ENCODE results near the gene PAX5.

PAX5 gene

DNA sequence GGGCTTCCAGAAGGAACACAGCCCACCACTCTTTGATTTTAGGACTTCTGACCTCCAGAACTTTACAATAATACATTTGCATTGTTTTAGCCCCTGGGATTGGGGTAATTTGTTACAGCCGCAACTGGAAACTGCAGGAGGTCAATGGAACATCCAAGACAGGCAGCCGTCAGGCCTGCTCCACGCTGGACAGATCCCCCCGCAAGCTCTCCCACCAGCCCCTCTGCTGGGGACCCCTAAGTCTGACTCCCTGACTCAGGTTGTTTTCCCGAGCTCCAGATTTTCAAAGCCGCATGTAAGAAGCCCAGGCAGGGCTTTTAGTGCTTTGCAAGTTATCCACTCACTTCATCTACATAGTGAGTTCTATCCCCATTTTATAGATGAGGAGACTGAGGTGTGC lies 127.6 kb downstream of the PAX5 start:
- no peak for FAIRE-seq
- no peak for DNase-seq (ENCODE audit: insufficient read length, low spot score)

DNA sequence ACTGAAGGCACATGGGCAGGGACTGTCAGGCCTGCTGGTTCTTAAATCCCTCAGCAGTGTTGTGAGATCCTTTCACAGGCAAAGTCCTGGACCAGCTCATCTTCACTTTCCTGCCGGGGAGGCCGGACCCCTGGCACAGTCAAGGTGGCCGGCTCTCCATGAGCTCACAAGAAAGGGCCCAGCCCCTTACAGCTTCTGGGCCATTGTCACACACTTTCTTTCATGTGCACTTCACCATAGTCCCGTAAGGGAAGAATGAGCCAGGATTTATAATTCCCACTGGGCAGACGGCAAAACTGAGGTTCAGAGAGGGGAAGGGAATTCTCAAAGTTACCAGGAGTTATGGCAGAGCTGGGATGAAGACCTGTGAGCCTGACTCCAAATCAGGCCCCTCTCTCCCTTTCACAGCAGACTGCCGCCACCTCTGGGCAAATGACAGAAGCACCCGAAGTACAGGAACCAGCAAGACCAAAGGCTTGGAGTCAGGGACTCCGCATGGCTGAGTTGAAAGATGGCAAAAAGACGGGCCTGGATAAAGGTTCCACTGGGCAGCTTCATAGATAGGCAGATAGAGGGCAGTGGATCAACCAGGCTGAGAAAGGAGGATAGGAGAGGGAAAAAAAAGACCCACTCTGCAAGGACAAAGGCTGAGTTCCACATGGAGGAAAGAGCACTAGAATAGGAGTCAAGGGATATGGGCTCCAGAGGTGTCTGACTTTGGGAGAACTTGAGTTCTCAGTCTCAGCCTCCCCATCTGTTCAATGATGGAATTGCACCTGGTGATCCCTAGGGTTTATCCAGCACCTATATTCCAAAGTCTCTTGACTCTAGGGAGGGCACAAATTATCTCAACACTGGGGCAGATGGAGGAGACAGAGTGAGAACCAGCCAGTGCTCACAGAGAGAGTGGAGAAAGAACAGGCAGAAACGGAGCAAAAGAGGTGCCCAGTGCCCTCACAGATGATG lies 128.7 kb downstream of the PAX5 start:
- FAIRE-seq (no peak), DNase-seq (ENCODE audit: insufficient read length, low spot score) (no peak)

DNA sequence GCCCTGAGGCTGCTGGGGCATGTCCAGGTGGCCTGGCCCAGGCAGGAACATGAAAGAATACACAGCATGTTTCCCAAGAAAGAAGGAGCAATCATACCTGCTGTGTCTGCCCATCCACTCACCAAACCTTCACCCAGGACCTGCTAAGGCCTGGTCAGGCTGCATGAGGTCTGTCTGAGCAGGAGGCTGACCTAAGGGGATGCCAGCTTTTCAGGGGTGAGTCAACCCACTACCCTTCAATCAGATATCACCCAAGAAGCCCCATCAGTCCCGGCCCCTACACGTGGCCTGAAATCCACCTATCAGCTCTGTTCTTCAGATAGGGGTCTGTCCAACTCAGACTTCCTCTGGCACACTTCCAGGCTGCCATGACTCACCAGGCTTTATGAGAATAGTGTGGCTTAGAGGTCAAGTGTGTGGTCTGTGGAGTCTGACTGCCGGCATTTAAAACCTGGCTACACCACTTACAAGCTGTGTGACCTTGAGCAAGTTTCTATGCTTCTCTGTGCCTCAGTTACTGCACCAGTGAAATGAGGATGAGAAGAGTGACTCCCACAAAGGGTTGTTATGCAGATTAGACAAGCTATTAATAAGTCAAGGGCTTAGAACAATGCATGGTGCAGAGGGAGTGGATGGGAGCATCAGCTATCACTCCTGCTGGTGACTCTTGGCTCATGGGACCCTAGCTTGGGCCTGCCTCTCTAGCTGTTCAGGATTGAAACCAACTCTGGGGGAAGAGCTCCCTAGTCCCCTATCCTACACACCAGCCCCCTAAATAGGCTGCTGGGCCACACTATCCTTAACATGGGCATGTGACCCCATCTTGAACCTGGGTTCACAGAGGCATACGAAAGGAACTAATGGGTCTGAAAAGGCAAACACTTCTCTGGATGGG lies 130.3 kb downstream of the PAX5 start:
- peak; percentile 63 for FAIRE-seq
- no peak for DNase-seq (ENCODE audit: insufficient read length, low spot score)

DNA sequence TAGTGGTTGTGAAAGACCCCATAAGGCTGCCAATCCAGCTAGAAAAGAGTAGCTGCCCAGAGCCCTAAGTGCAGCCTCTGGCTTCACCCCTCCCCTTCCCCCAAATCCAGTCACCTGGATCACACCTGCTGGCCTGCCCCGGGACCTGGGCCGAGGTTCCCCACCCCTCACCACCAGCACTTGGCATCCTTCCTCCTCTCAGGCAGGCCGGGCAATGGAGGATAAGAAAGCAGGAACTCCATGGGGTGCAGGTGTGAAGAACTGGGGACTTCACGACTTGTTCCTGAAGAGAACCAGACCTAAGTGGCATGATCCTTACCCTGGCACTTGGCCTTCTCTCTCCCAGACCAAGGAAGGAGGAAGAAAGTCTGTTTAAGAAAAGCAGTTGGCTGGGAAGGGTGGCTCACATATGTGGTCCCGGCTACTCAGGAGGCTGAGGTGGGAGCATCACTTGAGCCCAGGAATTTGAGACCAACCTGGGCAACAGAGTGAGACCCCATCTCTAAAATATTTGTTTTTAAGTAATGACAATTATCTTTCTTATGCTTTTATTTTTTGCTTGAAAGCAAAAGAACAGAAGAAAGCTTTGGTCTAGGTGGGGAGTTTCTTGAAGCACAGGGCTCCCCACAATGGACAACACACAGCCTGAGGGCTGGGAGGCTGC lies 131.1 kb downstream of the PAX5 start:
- DNase-seq (ENCODE audit: insufficient read length, low spot score), result no peak
- FAIRE-seq, result no peak

DNA sequence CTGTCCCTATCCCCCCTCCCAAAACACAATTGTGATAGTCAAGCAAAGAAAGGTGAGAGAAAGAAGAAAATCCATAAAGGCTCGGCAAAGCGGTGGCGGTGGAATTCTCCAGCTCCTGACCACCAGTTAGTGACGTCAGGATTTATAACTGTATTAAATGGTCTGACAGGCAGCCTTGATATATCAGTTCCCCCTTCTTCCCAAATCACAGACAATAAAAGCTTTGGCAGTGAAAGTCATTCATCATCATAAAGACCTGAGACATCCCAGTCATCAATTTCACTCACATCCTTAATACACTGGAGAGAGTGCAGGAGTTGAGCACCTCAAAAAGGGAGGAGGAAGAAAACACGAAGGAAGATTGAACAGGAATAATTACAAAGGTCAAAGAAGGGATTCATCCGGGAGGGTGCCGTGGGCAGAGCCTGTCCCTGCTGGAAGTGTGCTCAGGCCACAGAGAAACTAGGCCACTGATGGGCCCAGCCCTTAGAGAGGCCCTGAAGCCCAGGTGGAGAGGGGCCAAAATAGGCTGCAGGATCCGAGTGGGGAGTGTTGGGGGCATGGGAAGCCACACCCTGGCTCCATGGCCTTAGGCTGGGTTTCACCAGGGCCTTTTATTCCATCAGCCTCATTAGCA lies 131.9 kb downstream of the PAX5 start:
- FAIRE-seq, result no peak

DNA sequence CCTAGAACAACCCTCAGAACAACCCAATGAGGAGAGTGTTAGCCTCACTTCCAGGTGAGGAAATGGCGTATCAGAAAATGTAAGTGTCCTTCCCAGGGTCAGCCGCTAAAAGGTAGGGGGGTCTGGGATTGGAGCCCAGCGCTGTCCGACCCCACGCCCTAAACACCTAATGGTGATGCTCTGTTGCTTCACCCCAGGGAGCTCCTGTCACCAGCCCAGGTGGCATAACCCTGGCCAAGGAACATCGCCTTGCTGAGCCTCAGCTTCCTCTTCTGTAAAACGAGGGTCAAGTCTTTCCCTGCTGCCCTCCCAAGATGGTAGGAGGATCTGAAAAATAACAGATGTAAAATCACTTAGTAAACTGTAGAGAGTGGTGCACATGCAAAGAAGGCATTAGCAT lies 132.5 kb downstream of the PAX5 start:
- DNase-seq (ENCODE audit: insufficient read length, low spot score) (no peak), FAIRE-seq (no peak)

More for the DNA sequence above, 131.9 kb downstream of the PAX5 start:
- no peak for DNase-seq (ENCODE audit: insufficient read length, low spot score)

DNA sequence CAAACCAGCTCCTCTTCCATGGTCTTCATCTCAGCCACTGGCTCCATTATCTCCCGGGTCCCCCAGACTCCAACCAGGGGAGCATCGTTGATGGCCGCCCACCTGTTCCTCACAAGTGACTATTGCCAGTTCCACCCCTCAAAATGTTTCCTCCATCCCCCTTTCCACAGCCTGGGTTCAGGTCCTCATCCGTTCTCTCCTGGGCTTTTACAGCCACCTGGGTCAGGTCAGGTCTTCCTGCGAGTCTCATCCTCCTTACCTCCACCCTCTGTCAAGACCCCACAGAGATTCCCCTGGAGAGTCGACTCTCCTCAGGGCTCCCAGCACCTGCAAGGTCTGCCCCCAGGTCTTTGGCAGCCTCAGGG lies 133.2 kb downstream of the PAX5 start:
- DNase-seq (ENCODE audit: insufficient read length, low spot score) (no peak), FAIRE-seq (no peak)

DNA sequence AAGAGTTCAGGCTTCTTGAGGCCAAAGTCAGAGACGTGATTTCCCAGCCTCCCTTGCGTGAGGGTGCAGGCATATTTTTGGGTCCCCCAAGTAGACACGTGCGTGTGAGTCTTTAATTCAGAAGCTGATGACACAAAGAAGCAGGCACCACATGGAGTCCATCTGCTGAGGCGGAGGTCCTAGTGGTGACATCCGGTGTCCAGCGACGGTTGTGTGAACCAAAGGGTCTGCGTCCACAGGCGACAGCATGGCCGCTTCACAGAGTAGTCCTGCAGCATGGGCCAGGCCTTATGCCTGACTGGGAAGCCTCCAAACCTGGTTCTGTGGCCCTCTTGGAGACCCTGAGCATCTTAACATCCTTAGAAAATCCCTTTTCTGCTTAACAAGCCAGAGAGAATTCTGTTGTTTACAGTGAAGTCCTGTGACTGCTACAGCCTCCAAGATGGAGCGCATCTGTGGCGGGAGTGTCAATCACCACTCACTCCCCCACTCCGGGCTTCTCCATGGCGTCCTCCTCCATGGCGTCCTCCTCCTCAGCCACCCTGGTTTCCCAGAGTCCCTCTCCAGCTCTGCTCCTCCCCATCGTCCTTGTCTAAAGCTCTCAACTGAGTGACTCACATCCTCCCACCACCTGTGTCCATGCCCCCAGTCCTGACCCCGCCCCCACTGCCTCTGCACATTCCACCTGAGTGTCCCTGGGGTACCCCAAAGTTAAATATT lies 133.8 kb downstream of the PAX5 start:
- FAIRE-seq (no peak), DNase-seq (ENCODE audit: insufficient read length, low spot score) (no peak)

DNA sequence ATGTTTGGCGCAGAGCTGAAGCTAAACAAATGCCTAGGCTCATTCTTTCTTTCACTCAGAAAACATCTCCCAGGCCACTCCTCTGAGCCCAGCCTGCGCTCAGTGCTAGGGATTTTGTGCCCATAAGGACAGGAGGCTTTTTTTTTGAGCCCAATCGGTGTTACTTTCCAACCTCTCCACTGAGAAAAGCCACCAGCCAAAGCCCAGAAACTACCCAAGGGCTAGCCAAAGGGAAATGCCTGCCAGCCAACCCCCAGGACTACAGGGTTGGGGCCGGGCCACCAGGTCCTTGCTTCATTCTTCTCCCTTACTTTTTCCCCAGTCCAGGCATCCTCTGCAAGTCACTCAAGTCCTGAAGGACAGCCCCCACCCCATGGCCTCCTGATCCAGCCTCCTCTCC lies 134.7 kb downstream of the PAX5 start:
- FAIRE-seq, result no peak
- no peak for DNase-seq (ENCODE audit: insufficient read length, low spot score)

DNA sequence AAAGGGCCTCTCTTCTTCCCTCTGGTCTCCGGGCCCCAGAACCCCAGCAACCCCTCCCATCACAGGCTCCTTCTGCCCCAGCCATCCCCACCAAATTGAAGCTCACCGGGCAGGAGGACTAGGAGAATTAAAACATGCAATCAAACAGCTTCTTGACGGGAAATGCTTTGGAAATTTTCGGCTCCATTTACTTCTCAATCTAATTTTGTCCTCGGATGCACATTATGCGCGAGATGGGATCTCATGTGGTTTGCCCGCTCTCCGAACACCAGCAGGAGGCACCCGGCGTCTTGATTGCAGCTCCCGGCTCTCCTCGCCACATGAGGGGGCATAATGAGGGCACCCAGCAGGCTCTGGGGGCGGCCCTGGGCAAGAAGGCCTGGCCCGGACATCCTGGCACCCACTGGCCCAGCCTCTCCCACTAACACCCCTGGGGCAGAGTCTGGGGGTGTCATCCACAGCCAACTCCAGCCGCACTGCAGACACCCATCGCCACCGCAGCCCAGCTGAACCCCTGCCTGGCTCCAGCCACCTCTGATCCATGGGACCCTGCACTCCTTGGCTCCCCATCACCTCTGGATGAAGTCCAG lies 135.5 kb downstream of the PAX5 start:
- no peak for FAIRE-seq

DNA sequence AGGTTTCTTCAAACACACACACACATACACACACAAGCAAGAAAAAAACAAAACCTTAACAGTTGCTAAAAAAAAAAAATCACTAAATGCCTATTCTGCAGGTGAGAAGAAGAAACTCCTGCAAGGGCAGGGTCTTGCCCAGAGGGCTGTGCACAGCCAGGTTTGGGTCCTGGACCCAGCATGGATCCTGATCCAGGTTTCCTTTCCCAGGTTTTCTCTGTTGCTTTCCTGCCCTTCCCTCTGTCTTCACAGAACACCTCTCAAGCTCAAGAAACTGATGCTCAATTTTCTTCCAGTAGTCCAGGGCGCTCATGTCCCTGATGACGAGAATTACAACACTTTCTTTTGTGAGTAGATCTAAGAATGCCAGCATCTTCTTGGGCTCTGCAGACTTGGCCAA lies 136.6 kb downstream of the PAX5 start:
- FAIRE-seq, result no peak
- no peak for DNase-seq (ENCODE audit: insufficient read length, low spot score)

More for the DNA sequence above, 135.5 kb downstream of the PAX5 start:
- DNase-seq (ENCODE audit: insufficient read length, low spot score), result no peak

DNA sequence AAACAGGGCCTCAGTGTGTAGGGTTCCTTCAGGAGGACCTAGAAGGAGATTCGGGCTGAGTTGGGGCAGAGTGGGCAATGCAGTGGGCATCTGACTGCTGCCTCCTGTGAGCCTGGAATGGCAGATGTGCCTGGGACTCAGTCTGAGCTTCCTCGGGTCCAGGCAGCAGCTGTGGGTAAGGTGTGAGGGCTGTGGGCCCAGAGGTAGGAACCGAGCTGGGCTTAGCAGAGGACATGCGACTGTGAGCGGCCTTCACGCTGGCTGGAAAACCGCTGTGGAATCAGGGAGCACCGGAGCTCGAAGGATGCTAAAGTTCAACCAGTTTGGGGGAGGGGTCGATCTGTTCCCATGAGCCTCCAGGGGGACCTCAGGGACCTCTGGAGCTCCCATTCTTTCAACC lies 137.0 kb downstream of the PAX5 start:
- FAIRE-seq, result no peak
- no peak for DNase-seq (ENCODE audit: insufficient read length, low spot score)

DNA sequence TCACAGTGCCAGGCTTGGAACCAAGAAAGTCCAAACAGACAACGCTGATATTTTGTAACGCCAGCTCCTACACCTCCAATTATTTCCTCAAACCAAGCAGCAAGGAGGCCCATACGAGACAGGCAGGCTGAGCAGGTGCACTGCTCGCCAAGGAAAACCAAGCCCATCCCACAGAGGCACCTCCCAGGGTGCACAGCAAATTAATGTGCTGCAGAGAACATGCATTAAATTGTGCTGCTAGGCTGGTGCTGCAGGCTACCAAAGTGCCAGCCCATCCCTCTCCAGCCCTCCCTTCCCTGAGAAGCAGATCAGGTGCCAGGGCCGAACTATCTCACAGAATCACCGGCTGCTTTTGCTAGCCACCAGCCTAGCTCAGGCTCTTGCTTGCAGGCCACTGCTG lies 137.8 kb downstream of the PAX5 start:
- FAIRE-seq (no peak), DNase-seq (ENCODE audit: insufficient read length, low spot score) (no peak)

DNA sequence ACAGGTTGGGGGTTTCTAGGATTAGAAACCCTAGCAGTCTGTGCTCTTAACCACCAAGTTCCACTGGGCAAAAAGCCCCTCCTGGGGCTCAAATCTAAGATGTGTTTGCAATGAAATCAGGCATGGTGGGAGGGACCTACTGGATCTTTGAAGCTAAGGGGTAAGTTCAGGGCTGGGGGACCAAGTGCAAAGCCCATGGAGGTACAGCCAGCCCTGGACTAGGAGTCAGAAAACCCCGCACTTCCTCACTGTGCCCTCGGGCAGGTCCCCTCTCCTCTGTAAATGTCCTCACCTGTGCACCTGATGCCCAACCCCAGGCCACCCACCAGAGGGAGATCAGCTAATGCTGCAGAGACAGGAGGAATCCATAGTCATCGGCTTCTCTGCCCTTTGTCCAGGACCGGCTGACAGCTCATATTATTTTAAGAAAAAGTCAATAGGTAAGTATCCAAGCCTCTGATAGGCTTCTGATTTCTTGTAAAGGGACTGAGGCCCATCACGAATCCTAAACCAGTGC lies 138.3 kb downstream of the PAX5 start:
- DNase-seq (ENCODE audit: insufficient read length, low spot score), result no peak
- FAIRE-seq, result no peak

DNA sequence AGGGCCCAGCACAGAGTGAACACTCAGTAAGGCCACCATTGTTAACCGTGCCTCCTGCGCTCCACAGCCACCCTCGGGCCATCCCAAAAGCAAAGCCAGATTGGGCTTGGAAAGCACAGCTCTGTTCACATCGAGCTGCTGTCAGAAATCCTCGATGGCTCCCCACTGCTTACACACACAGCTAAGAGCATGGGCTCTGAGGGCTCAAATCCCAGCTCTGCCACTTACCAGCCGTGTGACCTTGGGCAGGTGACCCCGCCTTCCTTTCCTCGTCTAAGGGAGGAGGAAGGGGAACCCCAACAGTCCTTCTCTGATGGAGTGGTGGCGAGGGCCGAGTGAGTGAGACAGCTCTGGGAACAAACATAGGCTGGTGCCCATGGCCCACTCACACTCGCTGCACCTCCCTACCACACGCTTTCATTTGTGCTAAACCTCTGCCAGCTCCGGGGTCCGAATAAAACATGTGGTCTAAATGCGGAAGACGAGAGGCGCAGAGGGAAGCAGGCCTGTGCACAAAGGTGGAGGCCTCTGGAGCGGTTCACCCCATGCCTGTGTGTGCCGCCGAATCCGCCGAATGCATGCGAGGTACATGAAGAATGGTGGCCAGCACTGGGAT lies 139.3 kb downstream of the PAX5 start:
- FAIRE-seq (no peak), DNase-seq (ENCODE audit: insufficient read length, low spot score) (no peak)

DNA sequence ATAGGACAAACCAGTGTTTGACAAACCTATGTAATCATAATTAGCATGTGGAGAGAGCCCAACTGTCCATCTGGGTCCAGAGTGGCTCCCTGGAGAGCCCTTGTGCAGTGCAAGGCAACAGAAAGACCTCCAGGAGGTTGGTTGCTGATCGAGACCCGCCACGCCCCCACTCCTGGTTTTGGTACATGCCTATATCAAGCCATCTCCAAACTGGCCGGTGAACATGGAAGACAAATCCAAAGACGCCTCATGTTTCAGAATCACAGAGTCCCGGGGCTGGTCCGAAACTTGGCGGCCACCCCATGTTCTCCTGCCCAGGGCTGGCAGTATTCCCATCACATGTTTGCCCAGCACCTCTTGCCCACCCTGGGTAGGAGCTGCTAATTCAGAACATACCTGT lies 140.2 kb downstream of the PAX5 start:
- DNase-seq (ENCODE audit: insufficient read length, low spot score), result no peak
- FAIRE-seq, result no peak

DNA sequence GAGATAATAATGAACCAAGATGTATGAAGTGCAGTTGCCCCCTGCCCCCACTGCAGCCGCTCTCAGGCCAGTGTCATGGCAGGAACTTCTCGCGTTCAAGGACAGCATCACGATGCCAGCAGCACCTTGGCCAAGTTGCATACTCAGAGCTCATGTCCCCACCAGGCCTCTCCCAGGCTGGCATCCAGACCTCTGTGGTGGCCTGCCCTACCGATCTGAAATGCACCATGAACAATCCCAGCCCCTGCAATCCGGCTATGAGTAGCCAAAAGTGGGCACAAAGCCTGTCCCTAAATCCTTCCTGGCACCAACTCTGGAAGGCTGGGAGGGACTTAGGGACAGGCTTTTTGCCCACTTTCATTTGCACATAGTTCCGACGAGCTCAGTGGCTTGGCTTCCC lies 140.9 kb downstream of the PAX5 start:
- FAIRE-seq (no peak), DNase-seq (ENCODE audit: insufficient read length, low spot score) (no peak)

DNA sequence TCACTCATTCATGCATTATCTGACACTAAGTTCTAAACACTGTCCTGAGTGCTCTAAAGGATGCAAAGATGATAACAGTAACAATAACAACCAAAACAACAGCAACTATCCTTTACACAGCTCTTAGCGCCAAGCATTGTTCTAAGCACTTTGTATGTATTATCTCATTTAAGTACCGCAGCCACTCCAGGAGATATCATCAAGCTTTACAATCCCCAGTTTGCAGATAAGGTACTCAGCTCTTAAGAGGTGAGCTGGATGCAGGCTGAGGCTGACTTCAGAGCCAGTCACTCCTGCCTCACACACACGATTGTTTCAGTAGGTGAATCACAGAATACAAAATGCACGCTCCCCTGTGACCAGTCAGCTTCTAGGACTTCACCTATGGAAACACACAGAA lies 141.8 kb downstream of the PAX5 start:
- no peak for FAIRE-seq

DNA sequence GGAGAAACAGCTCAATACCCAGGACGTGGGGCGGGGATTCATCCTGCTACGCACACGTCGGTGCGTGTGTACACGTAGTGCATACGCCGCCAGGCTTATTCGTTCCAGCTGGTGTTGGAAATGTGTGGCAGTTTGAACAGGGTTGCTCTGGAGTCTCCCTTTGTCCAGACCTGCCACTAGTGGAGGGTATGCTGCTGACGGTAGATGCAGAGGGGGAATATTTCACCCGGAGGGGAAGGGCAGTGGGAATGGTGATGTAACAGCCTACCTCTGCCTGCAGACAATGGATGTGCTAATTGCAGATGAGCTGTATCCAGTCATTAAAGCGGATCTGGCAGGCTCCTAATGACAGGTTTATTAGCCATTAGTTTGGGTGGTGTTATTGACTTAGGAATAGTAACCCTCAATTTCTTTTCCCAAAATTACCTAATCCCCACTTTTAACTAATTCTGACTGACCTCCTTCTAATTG lies 142.7 kb downstream of the PAX5 start:
- DNase-seq (ENCODE audit: insufficient read length, low spot score) (no peak), FAIRE-seq (no peak)

More for the DNA sequence above, 141.8 kb downstream of the PAX5 start:
- DNase-seq (ENCODE audit: insufficient read length, low spot score), result no peak

Data from GM19239 (cell line).